Endodermal cell (in vitro differentiated cells): ENCODE measurements around the gene ENG. TPM values are rescaled to one million over a fixed set of nuclear protein-coding genes. Genes with fewer than 3 reads are reported as not detected.
"Not testable (repeated sequence)": the region's sequence is repeated elsewhere in the genome, so short reads cannot be mapped to it uniquely, and the experiment has no call there.

Experiments
- DNase-seq: peaks from one replicate; pipeline ENCODE4 v3.0.0-alpha.2; 2017
- H3K27ac ChIP-seq: 2 replicates; pipeline ENCODE4 v1.5.1; 2013; ENCODE audit warnings: mild to moderate bottlenecking, low read depth, low read length, moderate library complexity
- H3K27me3 ChIP-seq: 2 replicates; pipeline ENCODE4 v1.6.1; 2013; ENCODE audit warnings: mild to moderate bottlenecking, low read length, moderate library complexity; ENCODE audit not compliant: insufficient read depth, control insufficient read depth, poor library complexity, severe bottlenecking
- H3K36me3 ChIP-seq: 2 replicates; pipeline ENCODE4 v1.7.0; 2013; ENCODE audit warnings: mild to moderate bottlenecking, low read length, moderate library complexity; ENCODE audit not compliant: control insufficient read depth, insufficient read depth
- H3K4me1 ChIP-seq: one replicate; pipeline ENCODE4 v1.7.0; 2013; ENCODE audit warnings: low read length; ENCODE audit not compliant: control insufficient read depth, insufficient read depth
- H3K4me3 ChIP-seq: 2 replicates; pipeline ENCODE4 v1.5.1; 2013; ENCODE audit warnings: mild to moderate bottlenecking, low read length, moderate library complexity
- H3K9ac ChIP-seq: 2 replicates; pipeline ENCODE4 v1.6.1; 2013; ENCODE audit warnings: mild to moderate bottlenecking, low read length, moderate library complexity; ENCODE audit not compliant: poor library complexity, severe bottlenecking; ENCODE audit errors: extremely low read depth
- H3K9me3 ChIP-seq: 2 replicates; pipeline ENCODE4 v1.6.1; 2013; ENCODE audit warnings: mild to moderate bottlenecking, low read length, moderate library complexity; ENCODE audit not compliant: control insufficient read depth
- H3K27ac Mint-ChIP-seq: 2 replicates; pipeline ENCODE4 v1.8.0; 2020; ENCODE audit warnings: mixed read lengths
- H3K27me3 Mint-ChIP-seq: 2 replicates; pipeline ENCODE4 v1.8.0; 2021; ENCODE audit warnings: mild to moderate bottlenecking, mixed read lengths; ENCODE audit not compliant: insufficient read depth
- H3K36me3 Mint-ChIP-seq: 2 replicates; pipeline ENCODE4 v1.8.0; 2020; ENCODE audit warnings: low read depth, mixed read lengths
- H3K4me1 Mint-ChIP-seq: 2 replicates; pipeline ENCODE4 v1.8.0; 2020; ENCODE audit warnings: mixed read lengths
- H3K4me3 Mint-ChIP-seq: 2 replicates; pipeline ENCODE4 v1.8.0; 2020; ENCODE audit warnings: mild to moderate bottlenecking, moderate library complexity, mixed read lengths
- H3K9me3 Mint-ChIP-seq: 2 replicates; pipeline ENCODE4 v1.8.0; 2020; ENCODE audit warnings: mild to moderate bottlenecking, mixed read lengths
- WGBS, 2 experiments: methylation state at CpG; one replicate each; pipeline versions ENCODE4 v1.1.5 to v1.1.7; 2013; ENCODE audit warnings: missing lambda C conversion rate in 2 of 2, mixed read lengths in 1 of 2; ENCODE audit not compliant: insufficient coverage in 1 of 2, insufficient read length in 1 of 2; 5-methylcytosine and 5-hydroxymethylcytosine counted together
- total RNA-seq, 2 donors: library from RNA; stranded (reverse); fragmentation: NEBNext Ultra II Directional in 1 of 2; extraction: Animal tissue kit (Norgen Biotek cat#: 25700) in 1 of 2; gene quantifications; 2 replicates in 1 of 2; 3 replicates in 1 of 2; pipeline ENCODE4 v1.2.1, GENCODE V29; 2021
- TF ChIP-seq, protein P1 (sequence below): fragments of 200-600 bp; sonication (generic); conservative IDR thresholded peaks from 2 replicates; pipeline ENCODE4 v1.5.0; 2021; ENCODE audit warnings: antibody characterized with exemption, mild to moderate bottlenecking

Gene ENG
- total RNA-seq, 2 donors from 2014 or later = 2.2 to 2.4 TPM

DNA sequence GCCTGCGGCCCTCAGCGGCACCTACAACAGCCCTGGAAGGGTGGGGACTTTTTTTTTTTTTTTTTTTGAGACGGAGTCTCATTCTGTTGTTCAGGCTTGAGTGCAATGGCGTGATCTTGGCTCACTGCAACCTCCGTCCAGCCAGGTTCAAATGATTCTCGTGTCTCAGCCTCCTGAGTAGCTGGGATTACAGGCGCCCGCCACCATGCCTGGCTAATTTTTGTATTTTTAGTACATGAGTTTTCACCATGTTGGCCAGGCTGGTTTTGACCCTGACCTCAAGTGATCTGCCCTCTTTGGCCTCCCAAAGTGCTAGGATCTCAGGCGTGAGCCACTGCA lies 15.7 kb upstream of the ENG start:
- not testable (repeated sequence) for H3K4me3 Mint-ChIP-seq, H3K27me3 Mint-ChIP-seq, H3K36me3 Mint-ChIP-seq, H3K9me3 ChIP-seq, H3K4me3 ChIP-seq, H3K9ac ChIP-seq, H3K4me1 Mint-ChIP-seq, H3K4me1 ChIP-seq, DNase-seq, H3K27me3 ChIP-seq, H3K9me3 Mint-ChIP-seq, H3K27ac ChIP-seq, H3K36me3 ChIP-seq, H3K27ac Mint-ChIP-seq
- TF ChIP-seq, protein P1, sequence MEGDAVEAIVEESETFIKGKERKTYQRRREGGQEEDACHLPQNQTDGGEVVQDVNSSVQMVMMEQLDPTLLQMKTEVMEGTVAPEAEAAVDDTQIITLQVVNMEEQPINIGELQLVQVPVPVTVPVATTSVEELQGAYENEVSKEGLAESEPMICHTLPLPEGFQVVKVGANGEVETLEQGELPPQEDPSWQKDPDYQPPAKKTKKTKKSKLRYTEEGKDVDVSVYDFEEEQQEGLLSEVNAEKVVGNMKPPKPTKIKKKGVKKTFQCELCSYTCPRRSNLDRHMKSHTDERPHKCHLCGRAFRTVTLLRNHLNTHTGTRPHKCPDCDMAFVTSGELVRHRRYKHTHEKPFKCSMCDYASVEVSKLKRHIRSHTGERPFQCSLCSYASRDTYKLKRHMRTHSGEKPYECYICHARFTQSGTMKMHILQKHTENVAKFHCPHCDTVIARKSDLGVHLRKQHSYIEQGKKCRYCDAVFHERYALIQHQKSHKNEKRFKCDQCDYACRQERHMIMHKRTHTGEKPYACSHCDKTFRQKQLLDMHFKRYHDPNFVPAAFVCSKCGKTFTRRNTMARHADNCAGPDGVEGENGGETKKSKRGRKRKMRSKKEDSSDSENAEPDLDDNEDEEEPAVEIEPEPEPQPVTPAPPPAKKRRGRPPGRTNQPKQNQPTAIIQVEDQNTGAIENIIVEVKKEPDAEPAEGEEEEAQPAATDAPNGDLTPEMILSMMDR = peak; percentile 8
- WGBS, 2 experiments = 64 to 90% methylated on average over 6 to 9 of the region's 9 CpGs

GRCh38 chr9:127869310-127870152 lies 15.1 kb upstream of the ENG start:
- Histone ChIP-seq H3K27ac (no peak overlapping the region), H3K4me3 (no peak overlapping the region), H3K4me1 (peaks cover 7% of the 10 kb centered on the region), H3K9ac (no peak overlapping the region), H3K9me3 (no peaks in the 10 kb centered on the region), H3K36me3 (no peaks in the 10 kb centered on the region), H3K27me3 (no peaks in the 10 kb centered on the region)
- H3K27me3 Mint-ChIP-seq = no peaks in the 10 kb centered on the region
- 68 to 81% methylated on average over 13 to 18 of the region's 18 CpGs for WGBS, 2 experiments
- H3K36me3 Mint-ChIP-seq = no peaks in the 10 kb centered on the region
- peak; percentile 98 for DNase-seq
- H3K4me1 Mint-ChIP-seq = peaks cover 11% of the 10 kb centered on the region
- TF ChIP-seq, protein P1 = peak; percentile 95
- H3K27ac Mint-ChIP-seq = no peak overlapping the region
- no peaks in the 10 kb centered on the region for H3K9me3 Mint-ChIP-seq
- H3K4me3 Mint-ChIP-seq = no peak overlapping the region

- no peaks in the 10 kb centered on the region for H3K36me3 ChIP-seq
- TF ChIP-seq, protein P1 = no peak
- peaks cover 11% of the 10 kb centered on the region for H3K4me1 Mint-ChIP-seq
- DNase-seq = no peak
- H3K9ac ChIP-seq = no peak overlapping the region
- no peaks in the 10 kb centered on the region for H3K9me3 Mint-ChIP-seq
- no peak overlapping the region for H3K27ac ChIP-seq
- H3K4me3 Mint-ChIP-seq = no peak overlapping the region
- H3K4me1 ChIP-seq = peaks cover 7% of the 10 kb centered on the region
- no peaks in the 10 kb centered on the region for H3K27me3 ChIP-seq
- no peaks in the 10 kb centered on the region for H3K36me3 Mint-ChIP-seq
- no peaks in the 10 kb centered on the region for H3K9me3 ChIP-seq
- no peak overlapping the region for H3K27ac Mint-ChIP-seq
- no peak overlapping the region for H3K4me3 ChIP-seq
- no peaks in the 10 kb centered on the region for H3K27me3 Mint-ChIP-seq
- 94 to 98% methylated on average over 15 to 18 of the region's 18 CpGs for WGBS, 2 experiments
Observed at GRCh38 chr9:127868278-127868902, 13.9 kb upstream of the ENG start.
